ENCODE data around the gene CHRNA10.
A peak's percentile ranks its signal among the peaks of the same experiment; 100 is the strongest.
"Not testable (repeated sequence)": the region's sequence is repeated elsewhere in the genome, so short reads cannot be mapped to it uniquely, and the experiment has no call there.

Gene CHRNA10

DNA sequence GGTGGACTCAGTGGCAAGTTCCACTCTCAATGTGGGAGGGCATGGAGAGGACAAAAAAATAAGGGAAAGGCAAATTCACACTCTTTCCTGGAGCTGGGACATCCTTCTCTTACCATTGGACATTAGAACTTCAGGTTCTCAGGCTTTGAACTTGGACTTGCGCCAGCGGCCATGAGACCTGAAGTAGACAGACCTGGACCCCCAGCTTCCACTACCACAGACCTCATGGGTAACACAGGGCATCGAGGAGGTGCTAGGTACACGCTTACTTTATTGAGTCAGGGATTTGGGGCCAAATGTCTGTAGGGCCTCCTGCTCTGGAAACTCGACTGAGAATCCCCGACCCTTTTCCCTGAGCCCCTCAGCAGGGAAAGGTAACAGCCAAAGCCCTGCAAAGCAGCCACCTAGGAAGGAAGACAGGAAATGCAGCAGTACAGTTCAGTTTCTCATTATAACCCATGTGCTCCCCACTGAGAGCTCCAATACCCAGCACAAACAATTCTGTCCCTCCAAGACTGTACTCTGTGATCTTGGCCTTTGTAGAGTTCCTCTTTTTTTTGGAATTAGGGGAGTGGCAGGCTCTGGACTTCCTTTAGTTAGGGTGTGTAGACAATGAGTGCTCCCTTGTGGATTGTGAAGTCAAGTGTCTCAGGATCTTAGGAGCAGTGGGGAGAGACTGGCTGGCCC, 5.7 kb downstream of the CHRNA10 start:
- DNase-seq = no peak

DNA sequence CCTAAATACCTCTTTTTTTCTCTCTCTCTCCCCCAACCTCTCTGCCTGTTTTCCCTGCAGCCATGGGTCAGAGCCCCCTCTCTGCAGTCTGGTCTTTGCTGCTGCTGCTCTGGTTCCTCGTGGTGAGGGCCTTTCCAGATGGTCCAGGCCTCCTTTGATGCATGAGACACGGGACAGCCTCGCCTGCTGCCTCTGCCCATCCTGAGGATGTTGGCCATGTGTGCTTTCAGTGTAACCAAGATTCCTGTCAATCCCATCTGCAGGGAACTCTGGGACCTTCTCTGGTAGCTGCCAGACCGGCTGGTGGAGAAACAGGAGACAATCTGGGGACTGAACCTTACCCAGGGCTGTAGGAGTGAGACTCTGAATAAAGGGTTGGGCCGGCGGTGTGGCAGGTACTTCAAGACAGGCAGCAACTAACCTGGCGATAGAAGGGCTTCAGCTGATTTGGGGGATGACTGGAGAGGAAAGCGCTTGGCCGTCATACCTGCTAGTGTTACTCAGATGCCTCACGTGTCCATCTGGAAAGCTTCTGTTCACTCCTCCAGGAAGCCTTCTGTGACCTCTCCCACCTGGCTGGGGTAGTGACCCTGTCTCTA, 7.1 kb downstream of the CHRNA10 start:
- no peak for DNase-seq

DNA sequence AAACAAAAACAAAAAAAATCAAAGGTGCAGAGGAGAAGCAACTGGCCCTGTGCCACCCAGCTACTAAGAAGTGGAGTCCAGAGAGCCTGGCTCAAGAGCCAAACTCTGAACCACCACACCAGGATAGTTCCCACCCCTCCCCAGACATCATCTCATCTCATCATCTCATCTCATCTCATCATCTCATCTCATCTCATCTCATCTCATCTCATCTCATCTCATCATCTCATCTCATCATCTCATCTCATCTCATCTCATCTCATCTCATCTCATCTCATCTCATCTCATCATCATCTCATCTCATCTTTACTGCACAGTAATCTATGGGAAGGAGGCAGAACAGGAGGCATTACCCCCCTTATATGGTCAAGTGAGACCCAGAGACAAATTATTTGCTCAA, 8.3 kb downstream of the CHRNA10 start:
- no peak for DNase-seq

DNA sequence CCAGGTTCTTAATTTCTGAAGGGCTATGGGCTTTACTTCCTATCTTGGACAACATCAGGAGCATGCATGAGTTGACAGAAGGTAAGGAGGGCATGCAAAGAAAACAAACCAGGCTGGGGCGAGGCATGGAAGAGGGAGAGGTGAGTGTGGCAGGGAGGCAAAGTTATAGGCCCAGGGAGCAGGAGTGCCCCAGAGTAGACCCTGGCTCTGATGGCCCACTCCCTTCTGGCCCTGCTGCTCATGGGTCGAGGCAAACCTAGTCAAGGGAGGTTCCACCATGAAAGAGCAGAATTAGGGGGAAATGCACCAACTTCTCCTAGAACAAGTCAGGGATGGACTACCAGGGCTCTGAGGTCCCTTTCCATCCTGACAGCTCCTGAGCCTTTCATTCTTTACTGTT, 10.2 kb downstream of the CHRNA10 start:
- DNase-seq = no peak

DNA sequence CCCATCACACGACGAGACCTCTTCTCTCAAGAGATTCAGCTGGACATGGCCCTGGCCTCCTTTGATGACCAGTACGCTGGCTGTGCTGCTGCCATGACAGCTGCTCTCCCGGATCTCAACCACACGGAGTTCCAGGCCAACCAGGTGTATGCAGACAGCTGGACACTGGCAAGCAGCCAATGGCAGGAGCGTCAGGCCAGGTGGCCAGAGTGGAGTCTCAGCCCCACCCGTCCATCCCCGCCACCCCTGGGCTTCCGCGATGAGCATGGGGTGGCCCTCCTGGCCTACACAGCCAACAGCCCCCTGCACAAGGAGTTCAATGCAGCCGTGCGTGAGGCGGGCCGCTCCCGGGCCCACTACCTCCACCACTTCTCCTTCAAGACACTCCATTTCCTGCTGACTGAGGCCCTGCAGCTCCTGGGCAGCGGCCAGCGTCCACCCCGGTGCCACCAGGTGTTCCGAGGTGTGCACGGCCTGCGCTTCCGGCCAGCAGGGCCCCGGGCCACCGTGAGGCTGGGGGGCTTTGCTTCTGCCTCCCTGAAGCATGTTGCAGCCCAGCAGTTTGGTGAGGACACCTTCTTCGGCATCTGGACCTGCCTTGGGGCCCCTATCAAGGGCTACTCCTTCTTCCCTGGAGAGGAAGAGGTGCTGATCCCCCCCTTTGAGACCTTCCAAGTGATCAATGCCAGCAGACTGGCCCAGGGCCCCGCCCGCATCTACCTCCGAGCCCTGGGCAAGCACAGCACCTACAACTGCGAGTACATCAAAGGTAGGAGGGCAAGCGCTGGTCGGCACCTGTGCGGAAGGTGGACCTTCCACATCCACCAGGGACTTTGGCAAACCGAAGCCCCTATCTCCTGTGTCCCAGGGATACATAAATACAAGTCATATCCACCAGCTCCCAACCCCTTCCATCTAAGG, 11.3 kb downstream of the CHRNA10 start:
- no peak for DNase-seq

DNA sequence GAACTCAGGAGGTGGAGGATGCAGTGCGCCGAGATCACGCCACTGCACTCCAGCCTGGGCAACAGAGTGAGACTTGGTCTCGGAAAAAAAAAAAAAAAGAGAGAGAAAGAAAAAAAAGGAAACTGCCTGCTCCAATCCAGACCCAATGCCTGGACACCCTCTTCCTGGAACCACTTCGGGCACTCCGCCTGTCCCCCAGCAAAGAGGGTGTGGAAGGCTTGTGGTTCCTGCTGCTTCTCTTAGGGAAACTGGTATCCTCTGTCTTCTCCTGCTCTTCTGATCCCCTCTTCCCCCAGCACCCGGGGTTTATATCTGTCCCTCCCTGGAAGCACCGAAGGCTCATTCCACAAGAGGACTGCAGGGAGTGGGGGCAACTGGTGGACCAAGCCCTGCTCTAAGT, 12.9 kb downstream of the CHRNA10 start:
- DNase-seq = no peak

DNA sequence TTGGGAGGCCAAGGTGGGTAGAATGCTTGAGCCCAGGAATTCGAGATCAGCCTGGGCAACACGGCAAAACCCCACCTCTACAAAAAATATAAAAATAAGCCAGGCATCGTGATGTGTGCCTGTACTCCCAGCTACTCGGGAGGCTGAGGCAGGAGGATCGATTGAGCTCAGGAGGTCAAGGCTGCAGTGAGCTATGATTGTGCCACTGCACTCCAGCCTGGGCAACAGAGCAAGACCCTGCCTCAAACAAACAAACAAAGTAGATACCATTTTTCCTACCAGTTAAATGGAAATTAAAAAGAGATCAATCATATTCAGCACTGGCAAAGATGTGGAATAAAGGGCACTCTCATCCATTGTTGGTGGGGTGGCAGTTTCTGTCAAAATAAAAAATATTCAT, 13.9 kb downstream of the CHRNA10 start:
- DNase-seq = not testable (repeated sequence)

DNA sequence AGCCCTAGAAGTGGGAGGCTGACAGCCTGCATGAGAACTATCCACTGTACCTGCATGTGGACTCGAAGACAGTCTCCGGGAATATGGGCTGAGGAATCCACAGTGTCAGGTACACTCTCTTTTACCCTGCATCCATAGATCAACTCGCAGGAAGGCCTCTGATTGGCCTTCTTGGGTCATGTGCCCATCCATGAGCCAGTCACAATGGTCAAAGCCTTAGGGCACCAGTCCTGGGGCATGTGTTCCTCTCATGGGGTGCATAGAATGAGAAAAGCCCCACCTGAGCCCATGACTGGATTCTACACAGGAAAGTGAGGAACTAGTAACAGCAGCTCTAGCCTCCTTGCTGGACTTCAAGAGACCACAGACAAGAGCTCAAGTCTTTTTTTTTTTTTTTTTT, 15.6 kb downstream of the CHRNA10 start:
- DNase-seq = no peak

DNA sequence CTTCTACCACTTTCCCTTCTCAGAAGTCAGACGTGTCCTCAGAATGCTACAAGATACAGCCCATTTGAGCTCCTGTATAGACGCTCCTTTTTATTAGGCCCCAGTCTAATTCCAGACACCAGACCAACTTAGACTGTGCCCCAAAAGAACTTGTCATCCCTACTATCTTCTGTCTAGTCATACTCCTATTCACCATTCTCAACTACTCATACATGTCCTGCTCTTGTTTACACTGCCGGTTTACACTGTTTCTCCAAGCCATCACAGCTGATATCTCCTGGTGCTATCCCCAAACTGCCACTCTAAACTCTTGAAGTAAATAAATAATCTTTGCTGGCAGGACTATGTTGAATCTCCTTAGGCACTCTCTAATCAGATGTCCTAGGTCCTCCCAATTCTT, 18.7 kb downstream of the CHRNA10 start:
- not testable (repeated sequence) for DNase-seq

DNA sequence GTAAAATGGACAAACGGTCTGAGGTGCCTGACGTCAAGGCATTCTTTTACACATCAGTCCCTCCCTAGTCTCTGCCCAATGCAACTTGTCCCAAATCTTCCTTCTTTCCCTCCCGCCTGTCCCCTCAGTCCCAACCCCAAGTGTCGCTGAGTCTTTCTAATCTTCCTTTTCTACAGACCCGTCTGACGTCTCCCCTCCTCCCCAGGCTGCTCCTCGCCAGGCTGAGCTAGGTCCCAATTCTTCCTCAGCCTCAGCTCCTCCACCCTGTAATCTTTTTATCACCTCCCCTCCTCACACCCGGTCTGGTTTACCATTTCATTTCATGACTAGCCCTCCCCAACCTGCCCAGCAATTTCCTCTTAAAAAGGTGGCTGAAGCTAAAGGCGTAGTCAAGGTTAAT, 21.8 kb downstream of the CHRNA10 start:
- not testable (repeated sequence) for DNase-seq

DNA sequence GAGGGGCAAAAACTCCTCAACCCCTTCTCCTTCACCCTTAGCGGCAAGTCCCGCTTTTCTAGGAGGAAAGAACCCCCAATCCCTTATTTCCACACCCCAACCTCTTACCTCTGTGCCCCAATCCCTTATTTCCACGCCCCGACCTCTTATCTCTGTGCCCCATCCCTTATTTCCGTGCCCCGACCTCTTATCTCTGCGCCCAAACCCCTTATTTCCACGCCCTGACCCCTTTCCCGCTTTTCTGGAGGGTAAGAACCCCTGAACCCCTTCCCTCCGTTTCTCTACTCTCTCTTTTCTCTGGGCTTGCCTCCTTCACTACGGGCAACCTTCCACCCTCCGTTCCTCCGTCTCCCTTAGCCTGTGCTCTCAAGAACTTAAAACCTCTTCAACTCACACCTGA, 22.3 kb downstream of the CHRNA10 start:
- DNase-seq = not testable (repeated sequence)

DNA sequence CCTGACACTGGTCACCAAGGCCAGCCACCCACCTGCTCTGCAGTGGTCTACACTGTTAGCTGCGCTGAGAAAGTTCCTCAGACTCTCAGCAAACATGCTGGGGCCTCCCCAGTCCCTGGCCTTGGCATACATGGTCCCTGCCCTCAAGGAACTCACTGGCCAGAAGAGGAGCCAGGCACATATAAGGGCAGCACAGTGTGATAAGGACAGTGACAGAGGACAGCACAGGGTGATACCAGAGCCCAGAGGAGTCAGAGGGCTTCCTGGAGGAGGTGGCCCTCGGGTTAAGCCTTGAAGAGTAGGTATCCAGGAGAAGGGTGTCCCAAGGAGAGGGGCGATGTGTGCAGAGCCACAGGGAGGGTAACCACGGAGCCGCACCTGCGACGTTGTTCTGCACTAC, 25.6 kb downstream of the CHRNA10 start:
- no peak for DNase-seq

DNA sequence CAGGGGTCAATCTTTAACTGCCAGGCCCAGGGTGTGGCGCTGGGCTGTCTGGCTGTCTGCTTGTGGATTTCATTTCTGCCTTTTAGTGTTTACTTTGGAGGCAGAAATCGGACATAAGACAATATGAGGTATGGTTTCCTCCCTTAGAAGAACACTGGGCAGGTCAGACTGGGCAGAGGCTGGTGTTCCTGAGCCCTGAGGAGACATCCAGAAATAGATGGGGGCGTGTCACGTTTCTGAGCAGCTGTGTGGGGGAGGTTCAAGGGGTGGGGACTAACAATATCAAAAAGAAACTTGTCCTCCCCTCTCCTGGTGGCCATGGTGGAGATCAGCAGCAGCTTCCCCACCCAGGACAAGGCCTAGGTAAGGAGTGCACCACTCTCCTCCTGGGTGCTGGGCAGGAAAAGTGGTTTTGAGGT, 26.4 kb downstream of the CHRNA10 start, which contains the start of gene ART1:
ART1 (plus strand) TSS at position 312 of the 419 bp plus-strand sequence. CDS start 14,086 bp downstream, outside the sequence.
- no peak for DNase-seq

DNA sequence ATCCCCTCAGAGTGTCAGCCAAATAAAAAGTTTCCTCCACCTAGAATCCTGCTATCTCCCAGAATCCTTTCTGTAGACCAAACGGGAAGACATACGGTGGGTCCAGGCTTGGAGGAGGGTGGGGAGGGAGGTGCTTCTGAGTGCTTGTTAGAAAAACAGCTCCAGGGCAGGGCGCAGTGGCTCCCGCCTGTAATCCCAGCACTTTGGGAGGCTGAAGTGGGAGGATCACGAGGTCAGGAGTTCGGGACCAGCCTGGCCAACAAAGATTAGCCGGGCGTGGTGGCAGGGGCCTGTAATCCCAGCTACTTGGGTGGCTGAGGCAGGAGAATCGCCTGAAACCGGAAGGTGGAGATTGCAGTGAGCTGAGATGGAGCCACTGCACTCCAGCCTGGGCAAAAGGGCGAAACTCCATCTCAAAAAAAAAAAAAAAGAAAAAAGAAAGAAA, 28.1 kb downstream of the CHRNA10 start:
- not testable (repeated sequence) for DNase-seq

DNA sequence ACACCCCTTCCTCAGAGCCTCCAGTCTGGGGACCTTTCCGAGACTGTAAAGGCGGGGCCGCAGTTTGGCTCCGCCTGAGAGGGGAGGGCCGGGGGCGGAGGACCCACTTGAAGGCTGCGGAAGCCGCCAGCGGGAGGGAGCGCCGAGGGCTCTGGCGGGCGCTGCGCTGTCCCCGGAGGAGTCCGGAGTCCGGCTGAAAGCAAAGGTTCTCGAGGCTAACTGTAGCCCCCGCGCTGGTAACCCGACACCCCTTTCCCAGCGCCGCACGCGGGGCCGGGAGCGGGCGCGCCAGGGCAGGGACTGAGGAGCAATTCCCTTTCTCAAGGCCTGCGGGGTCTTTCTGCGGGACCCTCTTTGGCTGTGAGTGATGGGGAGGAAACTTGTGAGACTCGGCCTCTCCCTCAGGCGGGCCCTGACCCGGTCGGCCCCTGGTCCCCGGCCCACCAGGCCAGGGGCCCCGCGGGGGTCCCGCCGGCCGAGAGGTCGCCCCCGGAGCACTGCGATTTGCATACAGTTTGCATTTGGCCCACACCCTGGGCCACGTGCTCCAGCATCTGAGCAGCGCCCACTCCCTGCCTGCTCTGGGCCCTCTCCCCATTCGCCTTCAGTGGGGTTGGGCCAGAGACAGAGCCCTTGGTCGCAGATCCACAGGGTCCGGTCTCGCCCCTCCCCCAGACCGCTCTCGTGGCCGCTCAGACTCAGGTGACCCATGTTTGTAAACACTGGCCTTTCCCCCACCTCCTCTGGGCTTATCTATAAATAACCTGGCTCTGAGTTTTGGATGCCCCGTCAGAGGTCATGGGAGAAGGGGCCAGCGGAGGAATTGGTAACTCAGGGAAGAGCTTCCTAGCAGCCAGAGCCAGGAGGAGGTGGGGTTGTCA, 28.9 kb downstream of the CHRNA10 start:
- DNase-seq = peak in 12 of 56 donors; percentile 1 to 35 (median 14)

DNA sequence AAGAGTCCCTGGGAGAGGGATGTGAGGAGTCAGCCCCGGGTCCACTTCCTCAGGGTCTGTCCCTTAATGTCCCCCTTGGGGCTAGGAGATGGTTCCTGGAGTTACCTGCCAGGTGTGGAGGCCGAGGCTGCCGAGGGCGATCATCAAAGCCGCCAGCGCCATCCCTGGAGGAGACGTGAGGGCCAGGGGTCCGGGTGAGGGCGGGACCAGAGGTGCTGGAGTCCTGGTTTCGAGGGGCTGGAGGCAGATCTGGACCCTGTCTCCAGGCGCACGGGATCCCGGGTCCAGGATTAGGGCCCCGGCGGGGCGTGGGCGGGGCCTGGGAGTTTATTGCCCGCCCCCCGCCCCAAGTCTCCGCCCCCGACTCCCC, 29.5 kb downstream of the CHRNA10 start, which contains the start of gene ART5:
ART5 (minus strand) TSS at position 292 of the 370 bp plus-strand sequence; CDS start at position 162, 130 bp downstream.
- DNase-seq = peak in 1 of 56 donors; percentile 35

DNA sequence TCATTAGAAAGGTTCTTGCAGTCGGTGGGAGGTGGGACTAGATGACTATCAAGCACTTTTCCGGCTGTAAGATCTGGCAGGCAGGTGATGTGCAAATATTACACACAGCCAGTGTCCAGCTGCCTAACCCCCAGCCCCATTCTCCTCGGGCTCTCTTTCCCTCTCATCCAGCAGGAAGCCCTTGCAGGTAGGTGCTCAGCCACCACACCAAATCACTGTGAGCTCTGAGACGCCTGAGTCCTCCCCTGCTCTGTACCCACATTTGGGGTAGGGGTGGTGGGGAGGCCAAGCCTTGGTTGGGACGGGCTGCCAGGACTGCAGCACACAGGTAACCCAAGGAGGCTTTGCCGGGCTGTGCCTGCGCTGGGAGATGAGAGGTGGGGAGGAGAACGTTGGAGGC, 30.0 kb downstream of the CHRNA10 start:
- DNase-seq = no peak

DNA sequence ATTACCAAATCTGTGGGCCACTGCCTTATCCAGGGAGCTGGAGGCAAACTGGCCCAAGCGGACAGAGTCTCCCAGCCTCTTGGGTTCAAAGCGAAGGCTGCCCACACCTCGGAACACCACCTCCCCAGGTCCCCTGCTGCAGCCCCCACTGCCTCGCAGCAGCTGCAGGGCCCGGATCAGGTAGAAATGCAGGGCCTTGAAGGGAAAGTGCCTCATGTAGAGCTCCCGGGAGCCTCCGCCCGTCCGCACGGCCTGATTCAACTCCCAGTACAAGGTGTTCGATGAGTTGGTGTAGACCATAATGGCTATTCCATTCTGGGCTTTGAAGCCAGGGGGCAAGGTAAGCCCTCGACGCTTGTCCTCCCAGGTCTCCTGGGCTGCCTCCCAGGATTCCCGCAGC, 31.3 kb downstream of the CHRNA10 start:
- no peak for DNase-seq

DNA sequence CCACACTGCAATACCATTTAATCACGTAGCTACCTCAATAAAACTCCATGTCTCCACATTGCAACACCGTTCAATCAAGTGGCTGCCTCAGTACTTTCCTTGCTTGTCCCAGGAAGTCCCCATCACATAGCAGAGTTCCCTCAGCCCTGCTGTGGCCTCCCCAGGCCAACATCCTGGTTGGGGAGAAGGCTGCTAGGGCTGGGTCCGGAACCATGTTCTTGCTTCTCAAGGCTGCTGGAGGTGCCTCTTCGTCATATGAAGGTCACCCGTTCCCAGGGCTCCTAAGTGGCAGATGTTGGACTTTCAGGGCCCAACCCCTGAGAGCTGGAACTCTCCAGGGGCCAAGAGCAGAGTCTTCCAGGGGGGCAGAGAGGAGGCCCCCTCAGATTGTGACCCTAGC, 32.7 kb downstream of the CHRNA10 start:
- DNase-seq = no peak

DNA sequence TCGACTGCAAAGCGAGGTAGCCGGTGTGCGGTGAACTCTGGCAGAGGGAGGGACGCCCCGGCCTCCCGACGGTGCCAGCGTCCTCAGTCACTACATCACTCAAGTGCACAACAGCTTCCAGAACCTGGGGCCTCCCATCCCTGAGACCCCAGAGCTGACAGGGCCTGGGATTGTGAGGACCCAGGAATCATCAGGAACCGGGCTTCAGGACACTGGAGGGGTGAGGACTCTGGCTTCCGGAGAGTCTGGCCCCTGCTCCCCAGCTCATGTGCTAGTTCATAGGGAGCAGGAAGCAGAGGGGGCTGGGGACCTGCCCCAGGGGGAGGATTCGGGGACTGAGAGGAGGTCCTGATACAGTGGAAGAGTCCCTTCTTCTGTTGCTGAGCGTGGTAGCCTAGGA, 34.0 kb downstream of the CHRNA10 start:
- no peak for DNase-seq
